ENCODE results near the gene SLC25A22.

GRCh38 chr11:824942-825341 is 26.9 kb upstream of the SLC25A22 start:
- no peak for TF ChIP-seq POLR2A (IDR thresholded peaks at IDR 0.05)
- TF ChIP-seq, protein P1, sequence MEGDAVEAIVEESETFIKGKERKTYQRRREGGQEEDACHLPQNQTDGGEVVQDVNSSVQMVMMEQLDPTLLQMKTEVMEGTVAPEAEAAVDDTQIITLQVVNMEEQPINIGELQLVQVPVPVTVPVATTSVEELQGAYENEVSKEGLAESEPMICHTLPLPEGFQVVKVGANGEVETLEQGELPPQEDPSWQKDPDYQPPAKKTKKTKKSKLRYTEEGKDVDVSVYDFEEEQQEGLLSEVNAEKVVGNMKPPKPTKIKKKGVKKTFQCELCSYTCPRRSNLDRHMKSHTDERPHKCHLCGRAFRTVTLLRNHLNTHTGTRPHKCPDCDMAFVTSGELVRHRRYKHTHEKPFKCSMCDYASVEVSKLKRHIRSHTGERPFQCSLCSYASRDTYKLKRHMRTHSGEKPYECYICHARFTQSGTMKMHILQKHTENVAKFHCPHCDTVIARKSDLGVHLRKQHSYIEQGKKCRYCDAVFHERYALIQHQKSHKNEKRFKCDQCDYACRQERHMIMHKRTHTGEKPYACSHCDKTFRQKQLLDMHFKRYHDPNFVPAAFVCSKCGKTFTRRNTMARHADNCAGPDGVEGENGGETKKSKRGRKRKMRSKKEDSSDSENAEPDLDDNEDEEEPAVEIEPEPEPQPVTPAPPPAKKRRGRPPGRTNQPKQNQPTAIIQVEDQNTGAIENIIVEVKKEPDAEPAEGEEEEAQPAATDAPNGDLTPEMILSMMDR (IDR thresholded peaks at IDR 0.05): no peak

All from body of pancreas (tissue), 4 donors.